Thyroid gland (tissue), 4 donors: Measurements from ENCODE around the gene SLCO6A1.

Experiments
- POLR2A ChIP-seq, 2 donors: fragments of 450-650 bp; IDR thresholded peaks; one replicate each; pipeline ENCODE4 v1.6.1; 2017; ENCODE audit warnings: antibody characterized with exemption in 2 of 2, mild to moderate bottlenecking in 2 of 2, moderate library complexity in 1 of 2
- TF ChIP-seq, protein P1 (sequence below), 6 experiments: fragments of 200-600 bp in 3 of 6; fragments of 450-650 bp in 3 of 6; sonication (generic) in 3 of 6; IDR thresholded peaks; one replicate each; pipeline ENCODE4 v1.5.1; 2016 to 2019; ENCODE audit warnings: antibody characterized with exemption in 6 of 6, mild to moderate bottlenecking in 2 of 6, inconsistent platforms in 1 of 6, moderate library complexity in 1 of 6

DNA sequence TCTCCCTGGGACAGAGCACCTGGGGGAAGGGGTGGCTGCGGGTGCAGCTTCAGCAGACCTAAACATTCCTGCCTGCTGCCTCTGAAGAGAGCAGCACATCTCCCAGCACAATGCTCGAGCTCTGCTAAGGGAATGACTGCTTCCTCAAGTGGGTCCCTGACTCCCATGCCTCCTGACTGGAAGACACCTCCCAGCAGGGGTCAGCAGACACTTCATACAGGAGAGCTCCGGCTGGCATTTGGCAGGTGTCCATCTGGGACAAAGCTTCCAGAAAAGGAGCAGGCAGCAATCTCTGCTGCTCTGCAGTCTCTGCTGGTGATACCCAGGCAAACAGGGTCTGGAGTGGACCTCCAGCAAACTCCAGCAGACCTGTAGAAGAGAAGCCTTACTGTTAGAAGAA lies 77.2 kb downstream of the SLCO6A1 start:
- TF ChIP-seq, protein P1, sequence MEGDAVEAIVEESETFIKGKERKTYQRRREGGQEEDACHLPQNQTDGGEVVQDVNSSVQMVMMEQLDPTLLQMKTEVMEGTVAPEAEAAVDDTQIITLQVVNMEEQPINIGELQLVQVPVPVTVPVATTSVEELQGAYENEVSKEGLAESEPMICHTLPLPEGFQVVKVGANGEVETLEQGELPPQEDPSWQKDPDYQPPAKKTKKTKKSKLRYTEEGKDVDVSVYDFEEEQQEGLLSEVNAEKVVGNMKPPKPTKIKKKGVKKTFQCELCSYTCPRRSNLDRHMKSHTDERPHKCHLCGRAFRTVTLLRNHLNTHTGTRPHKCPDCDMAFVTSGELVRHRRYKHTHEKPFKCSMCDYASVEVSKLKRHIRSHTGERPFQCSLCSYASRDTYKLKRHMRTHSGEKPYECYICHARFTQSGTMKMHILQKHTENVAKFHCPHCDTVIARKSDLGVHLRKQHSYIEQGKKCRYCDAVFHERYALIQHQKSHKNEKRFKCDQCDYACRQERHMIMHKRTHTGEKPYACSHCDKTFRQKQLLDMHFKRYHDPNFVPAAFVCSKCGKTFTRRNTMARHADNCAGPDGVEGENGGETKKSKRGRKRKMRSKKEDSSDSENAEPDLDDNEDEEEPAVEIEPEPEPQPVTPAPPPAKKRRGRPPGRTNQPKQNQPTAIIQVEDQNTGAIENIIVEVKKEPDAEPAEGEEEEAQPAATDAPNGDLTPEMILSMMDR (IDR thresholded peaks at IDR 0.05): peak in 2 of 6 experiments; percentile 9 to 22
- no peak for TF ChIP-seq POLR2A (IDR thresholded peaks at IDR 0.05)
